Fibroblast of mammary gland (primary cell): Measurements from ENCODE around the gene ELMO3.

Experiments
- DNase-seq: peaks from one replicate; pipeline ENCODE4 v3.0.0-alpha.2; 2010; ENCODE audit warnings: low read depth
- H3K4me3 ChIP-seq: 2 replicates; pipeline ENCODE4 v1.5.1; 2011; ENCODE audit warnings: low read depth, mild to moderate bottlenecking, low read length, moderate library complexity; ENCODE audit not compliant: control insufficient read depth
- TF ChIP-seq, protein P1 (sequence below): conservative IDR thresholded peaks from 2 replicates; pipeline ENCODE4 v1.5.1; 2011; ENCODE audit warnings: low read depth, low read length, inconsistent platforms; ENCODE audit not compliant: control insufficient read depth, insufficient read depth

ELMO3 gene

GRCh38 chr16:67158637-67159600 is 40.0 kb upstream of the ELMO3 start:
- DNase-seq: no peak
- peak overlapping the region; percentile 90 for H3K4me3 ChIP-seq
- TF ChIP-seq, protein P1, sequence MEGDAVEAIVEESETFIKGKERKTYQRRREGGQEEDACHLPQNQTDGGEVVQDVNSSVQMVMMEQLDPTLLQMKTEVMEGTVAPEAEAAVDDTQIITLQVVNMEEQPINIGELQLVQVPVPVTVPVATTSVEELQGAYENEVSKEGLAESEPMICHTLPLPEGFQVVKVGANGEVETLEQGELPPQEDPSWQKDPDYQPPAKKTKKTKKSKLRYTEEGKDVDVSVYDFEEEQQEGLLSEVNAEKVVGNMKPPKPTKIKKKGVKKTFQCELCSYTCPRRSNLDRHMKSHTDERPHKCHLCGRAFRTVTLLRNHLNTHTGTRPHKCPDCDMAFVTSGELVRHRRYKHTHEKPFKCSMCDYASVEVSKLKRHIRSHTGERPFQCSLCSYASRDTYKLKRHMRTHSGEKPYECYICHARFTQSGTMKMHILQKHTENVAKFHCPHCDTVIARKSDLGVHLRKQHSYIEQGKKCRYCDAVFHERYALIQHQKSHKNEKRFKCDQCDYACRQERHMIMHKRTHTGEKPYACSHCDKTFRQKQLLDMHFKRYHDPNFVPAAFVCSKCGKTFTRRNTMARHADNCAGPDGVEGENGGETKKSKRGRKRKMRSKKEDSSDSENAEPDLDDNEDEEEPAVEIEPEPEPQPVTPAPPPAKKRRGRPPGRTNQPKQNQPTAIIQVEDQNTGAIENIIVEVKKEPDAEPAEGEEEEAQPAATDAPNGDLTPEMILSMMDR: no peak

DNA sequence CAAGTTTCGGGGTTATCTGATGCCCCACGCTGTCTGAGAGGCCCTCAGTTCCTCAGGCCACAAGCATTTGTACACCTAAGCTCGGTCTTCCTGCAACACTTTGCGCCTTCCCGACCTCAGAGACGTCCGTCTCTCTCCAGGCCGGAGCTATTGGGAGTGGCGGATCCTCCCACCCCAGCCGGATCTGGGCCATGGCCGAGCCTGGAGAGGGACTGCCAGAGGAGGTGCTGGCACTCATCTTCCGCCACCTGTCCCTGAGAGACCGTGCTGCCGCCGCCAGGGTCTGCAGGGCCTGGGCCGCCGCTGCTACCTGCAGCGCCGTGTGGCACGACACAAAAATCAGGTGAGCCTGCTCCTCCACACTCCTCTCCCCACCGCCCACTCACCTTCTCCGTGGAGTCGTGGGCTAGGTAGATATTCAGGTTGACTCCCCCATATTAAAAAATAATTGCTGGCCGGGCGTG is 37.3 kb upstream of the ELMO3 start:
- peak overlapping the region; percentile 25 for H3K4me3 ChIP-seq
- no peak for DNase-seq
- TF ChIP-seq, protein P1: no peak

- H3K4me3 ChIP-seq: no peak overlapping the region
- no peak for DNase-seq
- TF ChIP-seq, protein P1: no peak
Measured at GRCh38 chr16:67162506-67163163, 36.3 kb upstream of the ELMO3 start.

- H3K4me3 ChIP-seq: no peak overlapping the region
- DNase-seq: no peak
- TF ChIP-seq, protein P1: no peak
Measured at GRCh38 chr16:67163164-67163998, 35.5 kb upstream of the ELMO3 start.

GRCh38 chr16:67163999-67164558 is 34.9 kb upstream of the ELMO3 start:
- DNase-seq: no peak
- H3K4me3 ChIP-seq: no peak overlapping the region
- TF ChIP-seq, protein P1: no peak

DNA sequence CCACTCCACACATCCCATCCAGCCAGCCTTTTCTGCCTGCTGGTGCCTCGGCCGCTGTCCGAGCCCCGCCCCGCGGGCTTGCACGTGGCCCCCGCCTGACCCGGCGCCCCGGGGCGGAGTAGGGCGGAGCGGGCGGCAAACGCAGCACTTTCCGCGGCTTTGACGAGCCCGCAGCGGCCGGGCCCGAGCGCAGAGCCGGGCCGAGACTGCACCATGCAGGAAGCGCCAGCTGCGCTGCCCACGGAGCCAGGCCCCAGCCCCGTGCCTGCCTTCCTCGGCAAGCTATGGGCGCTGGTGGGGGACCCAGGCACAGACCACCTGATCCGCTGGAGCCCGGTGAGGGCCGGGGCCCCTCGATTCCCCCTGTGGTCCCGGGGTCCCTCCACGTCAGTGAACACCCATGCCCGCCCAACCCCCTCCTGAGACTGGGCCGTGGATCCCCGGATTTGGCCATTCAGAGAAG is 34.3 kb upstream of the ELMO3 start, which contains the start of gene HSF4:
Gene HSF4, plus strand, starts transcription at position 147 of the 463 bp plus-strand sequence. Its CDS starts 67 bp downstream, at position 214.
- TF ChIP-seq, protein P1: no peak
- peak within 1 kb of the TSS; percentile 7 for H3K4me3 ChIP-seq
- no peak for DNase-seq
